Mesothelial cell of epicardium (in vitro differentiated cells): ENCODE measurements around the gene ITGA8. TPM values are rescaled to one million over a fixed set of nuclear protein-coding genes. Genes with fewer than 3 reads are reported as not detected.

Experiments
- DNase-seq, 2 experiments: peaks; one replicate each; pipeline ENCODE4 v3.0.0; 2021; ENCODE audit warnings: low spot score in 2 of 2; ENCODE audit not compliant: unreplicated experiment in 2 of 2
- H3K27ac Mint-ChIP-seq: 2 replicates; pipeline ENCODE4 v1.8.0; 2021; ENCODE audit warnings: mixed read lengths
- H3K27me3 Mint-ChIP-seq: 2 replicates; pipeline ENCODE4 v1.8.0; 2021; ENCODE audit warnings: low read depth, mixed read lengths
- H3K36me3 Mint-ChIP-seq: 2 replicates; pipeline ENCODE4 v1.8.0; 2021; ENCODE audit warnings: mixed read lengths
- H3K4me1 Mint-ChIP-seq: 2 replicates; pipeline ENCODE4 v1.8.0; 2021; ENCODE audit warnings: mixed read lengths
- H3K4me3 Mint-ChIP-seq: 2 replicates; pipeline ENCODE4 v1.8.0; 2021; ENCODE audit warnings: mild to moderate bottlenecking, moderate library complexity, mixed read lengths
- H3K9me3 Mint-ChIP-seq: 2 replicates; pipeline ENCODE4 v1.8.0; 2021; ENCODE audit warnings: mixed read lengths
- total RNA-seq: library from RNA; stranded (reverse); gene quantifications from 3 replicates; pipeline ENCODE4 v1.2.1, GENCODE V29; 2021
- TF ChIP-seq, protein P1 (sequence below): fragments of 200-600 bp; sonication (generic); IDR thresholded peaks from one replicate; pipeline ENCODE4 v1.5.0; 2021; ENCODE audit warnings: antibody characterized with exemption; ENCODE audit not compliant: unreplicated experiment

ITGA8 gene
- total RNA-seq, 1 donor from 2014 or later, result 21.7 TPM

GRCh38 chr10:15626937-15627336 is 92.8 kb downstream of the ITGA8 start:
- TF ChIP-seq, protein P1, sequence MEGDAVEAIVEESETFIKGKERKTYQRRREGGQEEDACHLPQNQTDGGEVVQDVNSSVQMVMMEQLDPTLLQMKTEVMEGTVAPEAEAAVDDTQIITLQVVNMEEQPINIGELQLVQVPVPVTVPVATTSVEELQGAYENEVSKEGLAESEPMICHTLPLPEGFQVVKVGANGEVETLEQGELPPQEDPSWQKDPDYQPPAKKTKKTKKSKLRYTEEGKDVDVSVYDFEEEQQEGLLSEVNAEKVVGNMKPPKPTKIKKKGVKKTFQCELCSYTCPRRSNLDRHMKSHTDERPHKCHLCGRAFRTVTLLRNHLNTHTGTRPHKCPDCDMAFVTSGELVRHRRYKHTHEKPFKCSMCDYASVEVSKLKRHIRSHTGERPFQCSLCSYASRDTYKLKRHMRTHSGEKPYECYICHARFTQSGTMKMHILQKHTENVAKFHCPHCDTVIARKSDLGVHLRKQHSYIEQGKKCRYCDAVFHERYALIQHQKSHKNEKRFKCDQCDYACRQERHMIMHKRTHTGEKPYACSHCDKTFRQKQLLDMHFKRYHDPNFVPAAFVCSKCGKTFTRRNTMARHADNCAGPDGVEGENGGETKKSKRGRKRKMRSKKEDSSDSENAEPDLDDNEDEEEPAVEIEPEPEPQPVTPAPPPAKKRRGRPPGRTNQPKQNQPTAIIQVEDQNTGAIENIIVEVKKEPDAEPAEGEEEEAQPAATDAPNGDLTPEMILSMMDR, result no peak
- DNase-seq, result no peak
- H3K27me3 Mint-ChIP-seq, result peaks cover 3% of the 10 kb centered on the region

GRCh38 chr10:15625261-15625660 is 94.5 kb downstream of the ITGA8 start:
- Mint-ChIP-seq H3K27ac (peak overlapping the region; percentile 5), H3K27me3 (peaks cover 3% of the 10 kb centered on the region), H3K4me3 (no peak overlapping the region), H3K9me3 (no peaks in the 10 kb centered on the region), H3K4me1 (peaks cover 16% of the 10 kb centered on the region), H3K36me3 (no peaks in the 10 kb centered on the region)
- no peak for DNase-seq
- TF ChIP-seq, protein P1, result no peak

More at GRCh38 chr10:15626937-15627336, 92.8 kb downstream of the ITGA8 start:
- Mint-ChIP-seq H3K4me3 (no peak overlapping the region), H3K27ac (no peak overlapping the region), H3K9me3 (no peaks in the 10 kb centered on the region), H3K36me3 (no peaks in the 10 kb centered on the region), H3K4me1 (peaks cover 12% of the 10 kb centered on the region)

DNA sequence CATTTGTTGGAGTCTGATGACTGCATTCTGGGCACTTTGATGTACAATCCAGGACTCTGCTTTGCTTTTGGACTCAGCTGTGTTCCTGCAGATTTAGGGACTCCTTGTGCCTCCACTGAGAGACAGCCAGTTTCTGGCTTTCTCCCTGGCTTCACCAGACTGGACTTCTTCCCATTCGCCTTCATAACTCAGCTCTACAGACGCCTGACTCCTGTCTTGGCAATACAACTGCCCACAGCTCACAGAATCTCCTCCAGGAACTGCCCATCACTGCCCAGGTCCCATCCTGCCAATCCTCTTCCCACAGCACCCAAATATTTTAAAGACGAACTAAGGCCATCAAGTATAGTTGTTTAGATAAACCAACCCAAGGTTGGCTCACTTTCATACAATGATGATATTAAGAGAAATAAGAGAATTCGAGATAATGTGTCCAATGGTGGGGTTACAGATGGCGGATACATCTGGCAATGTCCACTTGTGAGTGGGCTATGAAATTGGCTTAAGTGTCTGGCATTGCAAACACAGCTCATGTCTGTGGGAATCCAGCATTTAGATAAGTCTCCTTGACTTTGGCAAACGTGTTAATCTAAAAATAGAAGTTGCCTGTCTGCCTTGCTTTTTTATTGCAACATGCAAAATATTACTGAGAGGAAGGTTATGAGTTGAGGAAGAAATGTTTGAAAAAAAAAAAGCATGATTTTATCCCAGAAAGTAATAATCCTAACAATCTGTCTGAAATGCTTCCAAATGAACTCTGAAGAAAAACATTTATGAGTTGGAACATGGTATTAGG is 95.1 kb downstream of the ITGA8 start:
- H3K27me3 Mint-ChIP-seq, result peaks cover 3% of the 10 kb centered on the region
- peak overlapping the region; percentile 52 for H3K27ac Mint-ChIP-seq
- H3K4me3 Mint-ChIP-seq, result no peak overlapping the region
- peaks cover 16% of the 10 kb centered on the region for H3K4me1 Mint-ChIP-seq
- H3K9me3 Mint-ChIP-seq, result no peaks in the 10 kb centered on the region
- TF ChIP-seq, protein P1, result no peak
- DNase-seq, result no peak
- no peaks in the 10 kb centered on the region for H3K36me3 Mint-ChIP-seq

DNA sequence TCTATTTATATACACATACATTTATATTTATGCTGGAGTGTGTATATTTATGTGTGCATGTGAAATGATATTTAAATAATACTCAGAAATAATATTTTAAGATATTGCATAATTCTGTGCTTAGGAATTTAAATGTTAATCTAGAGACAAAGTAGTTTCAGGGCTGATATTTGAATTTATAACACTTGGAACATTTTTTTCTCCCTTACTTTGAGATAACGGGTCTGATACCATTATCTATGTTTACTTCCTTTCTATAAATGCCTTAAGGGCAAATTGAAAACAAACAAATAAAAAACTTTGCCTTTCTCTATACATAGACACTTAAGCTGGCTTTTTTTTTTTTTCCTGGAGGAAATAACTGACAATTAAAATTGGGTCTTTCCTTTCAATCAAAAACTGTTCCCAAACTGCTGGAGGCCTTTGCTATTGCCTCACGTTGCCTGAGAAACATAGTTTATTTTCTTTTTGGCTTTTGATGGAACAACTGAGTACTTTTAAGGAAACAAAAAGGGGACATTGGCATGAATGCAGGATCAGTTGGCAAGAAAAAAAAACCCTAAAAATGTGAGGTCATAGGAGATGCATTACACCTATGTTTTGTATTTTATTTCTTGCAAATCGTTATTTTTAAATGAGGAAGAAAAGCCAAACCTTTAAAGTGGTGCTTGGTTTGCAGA is 98.7 kb downstream of the ITGA8 start:
- TF ChIP-seq, protein P1, result no peak
- Mint-ChIP-seq H3K27me3 (peaks cover 3% of the 10 kb centered on the region), H3K27ac (no peak overlapping the region), H3K36me3 (no peaks in the 10 kb centered on the region), H3K4me1 (peaks cover 16% of the 10 kb centered on the region), H3K9me3 (no peaks in the 10 kb centered on the region), H3K4me3 (no peak overlapping the region)
- DNase-seq, result no peak

GRCh38 chr10:15620337-15620736 is 99.4 kb downstream of the ITGA8 start:
- Mint-ChIP-seq H3K4me3 (no peak overlapping the region), H3K9me3 (no peaks in the 10 kb centered on the region), H3K27me3 (peaks cover 3% of the 10 kb centered on the region), H3K36me3 (no peaks in the 10 kb centered on the region), H3K4me1 (peaks cover 13% of the 10 kb centered on the region), H3K27ac (no peak overlapping the region)
- TF ChIP-seq, protein P1, result no peak
- no peak for DNase-seq
